ENCODE results near the gene POGLUT3. TPM values are rescaled to one million over a fixed set of nuclear protein-coding genes. Genes with fewer than 3 reads are reported as not detected.

The POGLUT3 gene
- total and polyA plus RNA-seq, 9 of the 15 experiments (the other 6 are each of a cell fraction or from before 2014, with no cell fraction given): 4.6 to 29.7 (median 17.8) TPM

DNA sequence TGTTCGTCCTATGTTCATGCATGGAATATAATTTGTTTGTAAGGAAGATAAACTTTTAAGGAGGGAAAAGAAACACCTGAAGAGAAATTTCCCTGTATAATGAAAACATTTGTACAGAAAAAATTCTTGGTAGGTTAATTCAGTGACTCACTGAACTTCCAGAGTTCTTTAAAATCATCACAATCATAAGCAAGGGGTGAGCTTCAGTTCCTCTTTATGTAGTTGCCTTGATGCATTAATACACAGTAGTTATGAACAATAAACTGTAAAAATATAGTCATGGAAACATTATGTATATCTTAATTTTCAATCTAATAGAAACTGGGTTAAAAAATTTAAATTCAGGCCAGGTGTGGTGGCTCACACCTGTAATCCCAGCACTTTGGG, 29.7 kb downstream of the POGLUT3 start:
- H4K20me1 ChIP-seq (replicated peaks; ENCODE audit: control insufficient read depth, insufficient read depth, low read length): no peaks in the 10 kb centered on the region
- CTCF ChIA-PET (ENCODE audit: low intra/inter-chr PET ratio): no interaction called here
- H2AFZ ChIP-seq (ENCODE audit: low read depth, low read length): peak overlapping the region; percentile 77
- no peaks in the 10 kb centered on the region for H3K9me3 ChIP-seq (replicated peaks; ENCODE audit: control insufficient read depth, insufficient read depth, low read depth, low read length)
- peak overlapping the region; percentile 91 for H3K27ac ChIP-seq (ENCODE audit: extremely low read depth, low read depth, low read length)
- peaks cover 3% of the 10 kb centered on the region; the same call in 1 of the 3 replicates for H3K36me3 ChIP-seq (ENCODE audit: control insufficient read depth, insufficient read depth, low read length)
- peaks cover 6 to 8% of the 10 kb centered on the region in 2 experiments; a peak in 4 of 5 replicates for H3K4me1 ChIP-seq (replicated peaks in 1 of 2; ENCODE audit: control insufficient read depth in 2 of 2, insufficient read depth in 2 of 2, low read length in 2 of 2)
- H3K27me3 ChIP-seq (ENCODE audit: control insufficient read depth in 2 of 2, insufficient read depth in 2 of 2, low read length in 2 of 2): no peaks in the 10 kb centered on the region
- ATAC-seq: no peak
- 30% methylated on average over 1 of the region's 1 CpG for WGBS (ENCODE audit: insufficient coverage, low coverage, missing lambda C conversion rate)
- peak overlapping the region; percentile 85; the same call in 1 of the 2 replicates for H3K4me2 ChIP-seq (ENCODE audit: insufficient read depth, low read length)
- intact Hi-C loops (cut with micrococcal nuclease) (no loop called here), in situ Hi-C loops (cut with MboI) (no loop called here)
- H3K9me1 ChIP-seq (ENCODE audit: control insufficient read depth, insufficient read depth, low read length): no peaks in the 10 kb centered on the region
- H3K9ac ChIP-seq (ENCODE audit: insufficient read depth in 1 of 2, low read depth in 2 of 2, low read length in 2 of 2): peak overlapping the region in 1 of 2 experiments; percentile 92; a peak in 1 of 4 replicates
- H3K4me3 ChIP-seq: no peak overlapping the region
- no peak for DNase-seq (ENCODE audit: extremely low read depth in 1 of 4, low spot score in 3 of 4)
- FAIRE-seq: no peak
- TF ChIP-seq SPI1 (IDR thresholded peaks at IDR 0.05; ENCODE audit: borderline replicate concordance, low read depth, low read length) (peak; percentile 22; the same call in 1 of the 2 replicates), MCM2 (IDR thresholded peaks at IDR 0.05; ENCODE audit: low read depth) (no peak), SREBF1 (IDR thresholded peaks at IDR 0.05; ENCODE audit: borderline replicate concordance, low read depth, low read length) (no peak)
- POLR2A ChIA-PET: interaction anchor here (0.7 to 1.9 kb wide), 3 partner anchors 10 to 15 kb away, joined by 3 to 11 read pairs (median 4); no protein-coding TSS in a partner anchor
- BruUV-seq (replicated peaks): no TSS peak
- no peaks in the 10 kb centered on the region for H3K79me2 ChIP-seq (ENCODE audit: control insufficient read depth, insufficient read depth, low read length)

GRCh38 chr11:108467091-108467823, 30.9 kb downstream of the POGLUT3 start, which contains the start of gene C11orf65:
Gene C11orf65 (minus strand): TSS chr11:108467529. CDS start chr11:108461559, 5,970 bp downstream.
- peak within 1 kb of the TSS; percentile 91 for H3K27ac ChIP-seq (ENCODE audit: extremely low read depth, low read depth, low read length)
- ATAC-seq (peak; percentile 98), FAIRE-seq (peak; percentile 98), DNase-seq (ENCODE audit: extremely low read depth in 1 of 4, low spot score in 3 of 4) (peak; percentile 94 to 97 (median 95))
- POLR2A ChIA-PET: interaction anchor here (0.6 to 1.9 kb wide), 9 partner anchors 11 to 1828 kb away, joined by 3 to 11 read pairs (median 3); no protein-coding TSS in a partner anchor
- TSS peak; percentile 94 for BruUV-seq (replicated peaks)
- no peaks in the 10 kb centered on the region for H3K9me3 ChIP-seq (replicated peaks; ENCODE audit: control insufficient read depth, insufficient read depth, low read depth, low read length)
- H3K9ac ChIP-seq (ENCODE audit: insufficient read depth in 1 of 2, low read depth in 2 of 2, low read length in 2 of 2): peak within 1 kb of the TSS; percentile 92 to 96
- CTCF ChIA-PET (ENCODE audit: low intra/inter-chr PET ratio): interaction anchor here (0.7 kb wide), 1 partner anchor 251 kb away, joined by 3 read pairs; no protein-coding TSS in a partner anchor
- H3K4me1 ChIP-seq (replicated peaks in 1 of 2; ENCODE audit: control insufficient read depth in 2 of 2, insufficient read depth in 2 of 2, low read length in 2 of 2): peaks cover 6 to 8% of the 10 kb centered on the region in 2 experiments; a peak in 4 of 5 replicates
- H3K36me3 ChIP-seq (ENCODE audit: control insufficient read depth, insufficient read depth, low read length): no peaks in the 10 kb centered on the region
- intact Hi-C loops (cut with micrococcal nuclease): loop anchor here (2.0 kb wide), 1 partner anchor 244 kb away; the partner anchor contains the start of genes ATM and NPAT
- no peaks in the 10 kb centered on the region for H4K20me1 ChIP-seq (replicated peaks; ENCODE audit: control insufficient read depth, insufficient read depth, low read length)
- H3K4me3 ChIP-seq: peak within 1 kb of the TSS; percentile 54
- H3K4me2 ChIP-seq (ENCODE audit: insufficient read depth, low read length): peak within 1 kb of the TSS; percentile 85
- WGBS (ENCODE audit: insufficient coverage, low coverage, missing lambda C conversion rate): under 1% methylated on average over 35 of the region's 35 CpGs
- H3K79me2 ChIP-seq (ENCODE audit: control insufficient read depth, insufficient read depth, low read length): no peaks in the 10 kb centered on the region
- peak within 1 kb of the TSS; percentile 77 for H2AFZ ChIP-seq (ENCODE audit: low read depth, low read length)
- in situ Hi-C loops (cut with MboI): no loop called here
- no peaks in the 10 kb centered on the region for H3K27me3 ChIP-seq (ENCODE audit: control insufficient read depth in 2 of 2, insufficient read depth in 2 of 2, low read length in 2 of 2)
- no peaks in the 10 kb centered on the region for H3K9me1 ChIP-seq (ENCODE audit: control insufficient read depth, insufficient read depth, low read length)
- no peak for TF ChIP-seq ZNF398 (CRISPR knock-in tag; IDR thresholded peaks at IDR 0.05)
- TF ChIP-seq WHSC1 (IDR thresholded peaks at IDR 0.05; ENCODE audit: low read length): no peak
- peak in 2 of 3 experiments; percentile 35 to 61 for TF ChIP-seq YY1 (IDR thresholded peaks at IDR 0.05; ENCODE audit: borderline replicate concordance in 1 of 3, control insufficient read depth in 1 of 3, extremely low read depth in 1 of 3, insufficient read depth in 3 of 3, insufficient read length in 1 of 3, insufficient replicate concordance in 2 of 3, low read depth in 1 of 3, low read length in 2 of 3)
- TF ChIP-seq, protein P1, sequence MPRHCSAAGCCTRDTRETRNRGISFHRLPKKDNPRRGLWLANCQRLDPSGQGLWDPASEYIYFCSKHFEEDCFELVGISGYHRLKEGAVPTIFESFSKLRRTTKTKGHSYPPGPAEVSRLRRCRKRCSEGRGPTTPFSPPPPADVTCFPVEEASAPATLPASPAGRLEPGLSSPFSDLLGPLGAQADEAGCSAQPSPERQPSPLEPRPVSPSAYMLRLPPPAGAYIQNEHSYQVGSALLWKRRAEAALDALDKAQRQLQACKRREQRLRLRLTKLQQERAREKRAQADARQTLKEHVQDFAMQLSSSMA (CRISPR knock-in tag; IDR thresholded peaks at IDR 0.05): no peak
- TF ChIP-seq NR2C1 (IDR thresholded peaks at IDR 0.05): no peak
- peak; percentile 27; the same call in 1 of the 2 replicates for TF ChIP-seq NR2C1 (tag; IDR thresholded peaks at IDR 0.05)
- no peak for TF ChIP-seq DMBX1 (CRISPR knock-in tag; IDR thresholded peaks at IDR 0.05; ENCODE audit: borderline replicate concordance)

Measured in K562 (cell line).